Gastrocnemius medialis (tissue), 4 donors: ENCODE data around the gene C16orf96.

Experiments used
- POLR2A ChIP-seq, 2 donors: fragments of 450-650 bp; IDR thresholded peaks; one replicate each; pipeline ENCODE4 v1.6.1; 2017; ENCODE audit warnings: antibody characterized with exemption in 2 of 2, mild to moderate bottlenecking in 2 of 2, moderate library complexity in 2 of 2
- TF ChIP-seq, protein P1 (sequence below), 5 experiments: fragments of 450-650 bp in 3 of 5; fragments of 200-600 bp in 2 of 5; sonication (generic) in 2 of 5; IDR thresholded peaks in 4 of 5; conservative IDR thresholded peaks in 1 of 5; 1 replicate in 4 of 5; 2 replicates in 1 of 5; pipeline ENCODE4 v1.5.1; 2016 to 2019; ENCODE audit warnings: antibody characterized with exemption in 5 of 5, mild to moderate bottlenecking in 3 of 5, moderate library complexity in 3 of 5

DNA sequence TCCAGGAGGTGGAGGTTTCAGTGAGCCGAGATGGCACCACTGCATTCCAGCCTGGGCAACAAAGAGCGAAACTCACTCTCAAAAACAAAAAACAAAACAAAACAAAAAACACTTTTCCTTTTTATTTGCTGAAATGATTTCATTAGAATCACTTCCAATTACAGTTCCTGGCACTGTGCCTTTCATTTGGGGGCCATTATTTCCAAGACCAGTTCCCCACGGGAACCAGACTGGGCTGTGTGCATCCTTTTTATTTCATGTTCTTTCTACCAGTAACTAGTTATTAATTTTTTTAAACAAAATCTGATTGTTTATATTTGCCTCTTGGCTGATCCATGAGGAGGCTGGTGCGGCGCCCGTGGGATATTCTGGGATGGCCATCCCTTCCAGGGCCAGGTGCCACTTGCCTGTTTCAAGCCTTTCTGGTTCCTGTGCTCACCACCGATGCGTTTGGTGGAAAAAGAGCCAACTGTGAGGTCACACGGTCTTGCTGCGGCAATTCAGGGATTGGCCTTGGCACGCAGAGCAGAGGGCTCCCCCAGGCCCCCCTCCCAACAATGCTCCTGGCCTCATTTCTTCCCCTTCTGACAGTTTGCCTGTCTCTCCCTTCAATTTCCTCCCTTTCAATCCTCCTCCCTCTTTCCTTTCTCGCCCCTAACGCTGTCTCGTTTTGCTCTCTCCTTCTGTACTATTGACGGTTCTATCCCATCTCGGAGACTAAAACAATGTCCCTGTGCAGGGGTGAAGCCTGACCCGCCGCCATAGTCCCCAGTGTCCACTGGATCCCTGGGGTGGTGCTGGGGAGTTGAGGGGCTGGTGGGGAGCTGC lies 45.1 kb downstream of the C16orf96 start:
- TF ChIP-seq, protein P1, sequence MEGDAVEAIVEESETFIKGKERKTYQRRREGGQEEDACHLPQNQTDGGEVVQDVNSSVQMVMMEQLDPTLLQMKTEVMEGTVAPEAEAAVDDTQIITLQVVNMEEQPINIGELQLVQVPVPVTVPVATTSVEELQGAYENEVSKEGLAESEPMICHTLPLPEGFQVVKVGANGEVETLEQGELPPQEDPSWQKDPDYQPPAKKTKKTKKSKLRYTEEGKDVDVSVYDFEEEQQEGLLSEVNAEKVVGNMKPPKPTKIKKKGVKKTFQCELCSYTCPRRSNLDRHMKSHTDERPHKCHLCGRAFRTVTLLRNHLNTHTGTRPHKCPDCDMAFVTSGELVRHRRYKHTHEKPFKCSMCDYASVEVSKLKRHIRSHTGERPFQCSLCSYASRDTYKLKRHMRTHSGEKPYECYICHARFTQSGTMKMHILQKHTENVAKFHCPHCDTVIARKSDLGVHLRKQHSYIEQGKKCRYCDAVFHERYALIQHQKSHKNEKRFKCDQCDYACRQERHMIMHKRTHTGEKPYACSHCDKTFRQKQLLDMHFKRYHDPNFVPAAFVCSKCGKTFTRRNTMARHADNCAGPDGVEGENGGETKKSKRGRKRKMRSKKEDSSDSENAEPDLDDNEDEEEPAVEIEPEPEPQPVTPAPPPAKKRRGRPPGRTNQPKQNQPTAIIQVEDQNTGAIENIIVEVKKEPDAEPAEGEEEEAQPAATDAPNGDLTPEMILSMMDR (IDR thresholded peaks at IDR 0.05 in 4 of 5, conservative IDR thresholded peaks at IDR 0.05 in 1 of 5): no peak
- TF ChIP-seq POLR2A (IDR thresholded peaks at IDR 0.05): no peak
